SJCRH30 (cell line): ENCODE data around the gene PALLD. TPM values are rescaled to one million over a fixed set of nuclear protein-coding genes. Genes with fewer than 3 reads are reported as not detected.

Source experiments
- DNase-seq, 2 experiments: peaks; one replicate each; pipeline ENCODE4 v3.0.0-alpha.2; 2015 to 2020
- H3K27ac ChIP-seq: fragments of 250-450 bp; sonication (Bioruptor Pico); 2 replicates; pipeline ENCODE4 v1.5.1; 2020; ENCODE audit warnings: mild to moderate bottlenecking, moderate library complexity
- H3K27me3 ChIP-seq: fragments of 250-450 bp; sonication (Bioruptor Pico); 2 replicates; pipeline ENCODE4 v1.5.1; 2020; ENCODE audit warnings: mild to moderate bottlenecking, moderate library complexity
- H3K36me3 ChIP-seq: fragments of 250-450 bp; sonication (Bioruptor Pico); 2 replicates; pipeline ENCODE4 v1.5.1; 2020; ENCODE audit warnings: mild to moderate bottlenecking, moderate library complexity
- H3K4me1 ChIP-seq: fragments of 250-450 bp; sonication (Bioruptor Pico); 2 replicates; pipeline ENCODE4 v1.5.1; 2020; ENCODE audit warnings: mild to moderate bottlenecking, moderate library complexity
- H3K4me3 ChIP-seq: fragments of 250-450 bp; sonication (Bioruptor Pico); 2 replicates; pipeline ENCODE4 v1.5.1; 2020; ENCODE audit warnings: mild to moderate bottlenecking, moderate library complexity
- H3K9me3 ChIP-seq: fragments of 250-450 bp; sonication (Bioruptor Pico); replicated peaks from 2 replicates; pipeline ENCODE4 v1.5.1; 2020; ENCODE audit warnings: mild to moderate bottlenecking, moderate library complexity
- total RNA-seq: library from RNA; depleted of rRNA; stranded (reverse); fragments of >200 nt; shearing (Covaris generic); gene quantifications from 2 replicates; pipeline ENCODE4 v1.2.3, GENCODE V29; 2014

PALLD gene
- total RNA-seq, 1 experiment from 2014 or later, result 47.3 TPM

DNA sequence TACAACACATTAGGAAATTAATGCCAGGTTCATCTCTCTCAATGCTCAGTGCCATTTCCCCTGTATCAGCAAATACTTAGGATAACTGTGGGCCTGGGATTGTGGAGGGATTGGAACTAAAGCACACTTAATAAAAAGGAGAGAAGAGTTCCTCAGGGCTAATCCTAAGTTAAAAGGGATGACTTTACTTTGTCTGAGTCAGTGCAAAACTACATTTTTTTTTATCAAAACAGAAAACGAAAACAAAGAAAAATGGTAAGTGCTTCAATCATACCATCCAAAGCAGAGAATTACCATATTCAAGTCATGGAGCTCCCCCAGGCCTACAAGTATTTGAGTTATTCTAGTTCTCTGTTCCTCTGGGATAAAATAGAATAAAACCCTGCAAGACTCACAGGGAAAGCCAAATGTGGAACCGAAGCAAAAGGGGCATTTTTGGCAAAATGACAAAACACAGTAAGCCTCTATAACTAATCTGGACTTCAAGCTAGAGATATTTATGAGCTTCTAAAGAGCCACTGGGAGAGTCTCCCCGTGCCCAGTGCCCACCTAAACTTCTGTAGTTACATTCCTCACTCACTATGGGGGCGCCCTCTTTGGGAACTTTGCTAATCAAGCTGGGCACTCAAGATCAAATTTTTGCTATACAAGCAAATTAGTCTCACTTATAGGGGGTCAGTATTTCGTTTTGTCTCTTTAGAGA is 53.4 kb downstream of the PALLD start:
- Histone ChIP-seq H3K36me3 (no peaks in the 10 kb centered on the region; the same call in 1 of the 2 replicates), H3K4me3 (peak overlapping the region; percentile 4; the same call in 1 of the 2 replicates), H3K27ac (peak overlapping the region; percentile 92), H3K4me1 (peaks cover 27% of the 10 kb centered on the region), H3K9me3 (no peaks in the 10 kb centered on the region), H3K27me3 (no peaks in the 10 kb centered on the region)
- DNase-seq, result peak; percentile 81 to 93

DNA sequence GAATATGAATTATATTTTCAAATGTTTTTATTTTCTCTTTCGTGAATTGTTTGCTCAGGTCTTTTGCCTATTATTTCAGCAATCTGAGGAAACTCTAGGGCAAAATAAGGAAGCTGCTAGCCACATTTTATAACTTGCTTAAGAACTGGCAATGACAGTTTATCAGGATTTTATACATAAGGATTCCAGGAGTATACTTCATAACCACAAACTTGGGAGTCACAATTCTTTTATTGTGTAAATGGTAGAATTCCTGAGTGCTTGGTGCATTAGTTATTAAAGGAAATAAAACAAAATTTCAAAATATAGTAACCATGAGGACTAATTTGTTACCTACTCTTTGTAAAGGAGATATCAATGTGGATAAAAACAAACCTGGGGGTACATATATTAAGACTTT is 54.4 kb downstream of the PALLD start:
- H3K4me3 ChIP-seq, result no peak overlapping the region
- H3K27me3 ChIP-seq, result no peaks in the 10 kb centered on the region
- no peaks in the 10 kb centered on the region; the same call in 1 of the 2 replicates for H3K36me3 ChIP-seq
- no peak for DNase-seq
- H3K4me1 ChIP-seq, result peaks cover 31% of the 10 kb centered on the region
- H3K9me3 ChIP-seq, result no peaks in the 10 kb centered on the region
- H3K27ac ChIP-seq, result peak overlapping the region; percentile 92

DNA sequence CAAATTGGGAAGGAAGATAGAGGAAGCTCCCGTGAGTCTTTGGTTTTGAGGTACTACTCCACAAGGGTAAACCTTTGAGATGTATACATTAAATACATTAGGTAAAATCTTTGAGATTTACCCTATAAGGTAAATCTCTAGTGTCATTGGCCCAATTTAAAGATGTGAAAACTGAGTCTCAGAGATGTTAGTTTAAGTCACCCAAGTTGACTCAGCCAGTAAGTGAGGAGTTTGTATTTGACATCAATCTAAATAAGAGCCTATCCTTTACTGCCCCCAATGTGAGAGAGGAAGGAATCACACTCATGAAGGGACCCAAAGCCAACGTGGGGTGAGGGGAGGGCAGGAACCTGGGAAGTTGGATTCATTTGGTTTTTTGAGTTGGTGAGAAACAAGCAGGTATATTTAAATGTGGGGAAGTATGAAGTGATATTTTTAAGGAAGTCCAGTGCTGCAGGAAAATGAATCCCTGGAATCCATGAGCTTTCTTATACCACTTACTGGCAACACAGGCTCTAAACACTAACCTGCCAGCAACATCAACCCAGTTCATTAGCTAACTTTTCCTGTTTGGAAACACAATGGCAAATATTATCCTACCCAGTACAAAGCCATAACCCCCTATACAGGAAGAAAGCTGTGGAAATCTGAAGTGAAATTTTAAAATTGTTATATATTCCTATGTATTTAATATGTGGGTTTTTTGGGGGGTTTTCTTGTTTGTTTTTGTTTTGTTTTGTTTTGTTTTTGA is 55.3 kb downstream of the PALLD start:
- H3K9me3 ChIP-seq, result no peaks in the 10 kb centered on the region
- no peak overlapping the region for H3K4me3 ChIP-seq
- H3K27me3 ChIP-seq, result no peaks in the 10 kb centered on the region
- DNase-seq, result peak in 1 of 2 experiments; percentile 33
- H3K36me3 ChIP-seq, result no peaks in the 10 kb centered on the region; the same call in 1 of the 2 replicates
- H3K27ac ChIP-seq, result no peak overlapping the region
- H3K4me1 ChIP-seq, result peaks cover 31% of the 10 kb centered on the region

DNA sequence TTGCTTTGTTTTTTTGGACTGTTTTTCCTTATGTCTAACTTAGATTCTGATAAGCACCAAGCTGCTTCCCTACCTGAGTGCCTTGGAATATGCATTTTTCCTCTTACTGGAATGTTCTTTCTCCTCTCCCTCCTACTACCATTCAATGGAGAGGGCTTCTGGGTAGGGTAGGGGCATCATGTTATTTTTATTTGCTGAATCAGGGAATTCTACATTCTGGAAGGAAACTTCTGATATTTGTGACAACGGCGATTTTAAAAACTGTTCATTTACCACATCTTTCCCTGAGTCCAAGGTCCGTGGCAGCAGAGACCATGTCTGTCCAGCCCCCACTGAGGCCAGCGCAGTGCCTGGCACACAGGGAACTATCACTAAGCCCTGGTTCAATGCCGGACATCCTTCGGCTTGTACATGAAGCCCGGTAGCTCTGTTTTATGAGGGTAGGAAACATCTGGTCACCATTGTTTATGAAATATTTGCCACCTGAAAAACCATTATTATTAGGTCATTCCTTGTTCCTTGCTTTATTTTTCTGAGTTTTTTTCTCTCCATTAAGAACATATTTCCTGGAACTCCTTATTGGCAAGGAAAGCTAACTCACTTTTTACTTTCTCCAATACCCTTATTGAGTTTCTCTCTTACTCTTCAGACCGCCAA is 57.0 kb downstream of the PALLD start:
- Histone ChIP-seq H3K27ac (no peak overlapping the region), H3K27me3 (no peaks in the 10 kb centered on the region), H3K4me1 (peaks cover 44% of the 10 kb centered on the region), H3K9me3 (no peaks in the 10 kb centered on the region), H3K36me3 (no peaks in the 10 kb centered on the region; the same call in 1 of the 2 replicates), H3K4me3 (no peak overlapping the region)
- no peak for DNase-seq

DNA sequence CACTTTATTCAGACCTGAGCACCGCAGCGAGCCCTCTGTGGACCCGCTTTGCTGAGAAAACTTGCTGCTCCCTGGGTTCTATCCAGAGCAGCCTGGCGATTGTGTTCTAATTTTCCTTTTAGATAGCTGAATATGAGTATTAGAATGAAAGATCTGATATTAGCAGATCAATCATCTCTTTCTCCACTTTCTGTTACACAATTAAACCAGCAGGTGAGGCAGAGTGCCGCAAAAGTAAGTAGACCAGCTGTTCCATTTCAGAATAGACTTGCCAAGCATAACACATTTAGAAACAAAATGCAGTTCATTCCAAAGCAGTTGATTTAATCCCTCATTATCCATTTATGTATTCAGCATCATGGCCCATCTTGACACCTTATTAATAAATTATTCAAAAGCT is 58.6 kb downstream of the PALLD start:
- no peak overlapping the region for H3K27ac ChIP-seq
- no peak overlapping the region for H3K4me3 ChIP-seq
- no peaks in the 10 kb centered on the region for H3K9me3 ChIP-seq
- H3K36me3 ChIP-seq, result no peaks in the 10 kb centered on the region; the same call in 1 of the 2 replicates
- DNase-seq, result no peak
- peaks cover 40% of the 10 kb centered on the region for H3K4me1 ChIP-seq
- no peaks in the 10 kb centered on the region for H3K27me3 ChIP-seq

DNA sequence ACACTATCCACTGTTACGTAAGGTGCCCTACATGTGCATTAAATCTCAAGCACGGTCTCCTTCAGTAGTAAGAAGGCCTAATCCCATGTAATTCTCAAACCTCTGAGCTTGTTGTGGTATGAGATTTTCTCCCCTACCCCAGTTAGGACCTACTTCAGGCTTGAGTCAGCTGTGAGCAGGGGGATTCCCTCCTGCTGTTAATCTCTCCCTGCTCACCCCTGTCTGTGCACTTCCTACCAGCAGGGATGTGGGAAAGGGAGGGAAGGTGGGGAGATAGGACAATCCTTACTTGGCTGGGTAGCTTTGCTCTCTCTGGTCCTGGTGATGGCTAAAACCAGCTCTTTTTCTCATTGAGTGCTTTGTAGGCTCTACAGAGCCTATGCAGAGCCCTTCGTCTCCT is 60.8 kb downstream of the PALLD start:
- DNase-seq, result no peak
- H3K36me3 ChIP-seq, result no peaks in the 10 kb centered on the region
- no peaks in the 10 kb centered on the region for H3K9me3 ChIP-seq
- peaks cover 46% of the 10 kb centered on the region for H3K4me1 ChIP-seq
- H3K27ac ChIP-seq, result peak overlapping the region; percentile 45; the same call in 1 of the 2 replicates
- H3K27me3 ChIP-seq, result no peaks in the 10 kb centered on the region
- no peak overlapping the region for H3K4me3 ChIP-seq

DNA sequence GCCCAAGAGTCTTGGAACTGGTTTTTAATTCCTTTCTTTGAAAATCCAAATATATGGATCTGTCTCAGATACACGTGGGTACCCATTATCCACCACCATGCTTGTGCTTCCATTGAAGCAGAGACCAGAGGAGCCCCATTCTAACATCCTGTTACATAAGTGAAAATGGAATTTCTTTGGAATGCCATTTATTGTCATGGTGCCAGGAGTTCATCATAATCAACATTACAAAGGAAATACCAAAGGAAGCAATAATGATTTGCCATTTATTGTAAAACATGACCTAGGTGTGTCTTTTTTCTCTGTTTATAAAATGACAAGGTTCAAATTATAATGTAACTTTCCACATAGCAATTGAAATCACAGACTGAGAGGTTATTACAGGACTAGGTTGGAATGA is 61.7 kb downstream of the PALLD start:
- no peaks in the 10 kb centered on the region for H3K36me3 ChIP-seq
- H3K4me1 ChIP-seq, result peaks cover 51% of the 10 kb centered on the region
- H3K27ac ChIP-seq, result peak overlapping the region; percentile 45; the same call in 1 of the 2 replicates
- no peaks in the 10 kb centered on the region for H3K9me3 ChIP-seq
- peak; percentile 14 to 37 for DNase-seq
- H3K4me3 ChIP-seq, result no peak overlapping the region
- no peaks in the 10 kb centered on the region for H3K27me3 ChIP-seq

DNA sequence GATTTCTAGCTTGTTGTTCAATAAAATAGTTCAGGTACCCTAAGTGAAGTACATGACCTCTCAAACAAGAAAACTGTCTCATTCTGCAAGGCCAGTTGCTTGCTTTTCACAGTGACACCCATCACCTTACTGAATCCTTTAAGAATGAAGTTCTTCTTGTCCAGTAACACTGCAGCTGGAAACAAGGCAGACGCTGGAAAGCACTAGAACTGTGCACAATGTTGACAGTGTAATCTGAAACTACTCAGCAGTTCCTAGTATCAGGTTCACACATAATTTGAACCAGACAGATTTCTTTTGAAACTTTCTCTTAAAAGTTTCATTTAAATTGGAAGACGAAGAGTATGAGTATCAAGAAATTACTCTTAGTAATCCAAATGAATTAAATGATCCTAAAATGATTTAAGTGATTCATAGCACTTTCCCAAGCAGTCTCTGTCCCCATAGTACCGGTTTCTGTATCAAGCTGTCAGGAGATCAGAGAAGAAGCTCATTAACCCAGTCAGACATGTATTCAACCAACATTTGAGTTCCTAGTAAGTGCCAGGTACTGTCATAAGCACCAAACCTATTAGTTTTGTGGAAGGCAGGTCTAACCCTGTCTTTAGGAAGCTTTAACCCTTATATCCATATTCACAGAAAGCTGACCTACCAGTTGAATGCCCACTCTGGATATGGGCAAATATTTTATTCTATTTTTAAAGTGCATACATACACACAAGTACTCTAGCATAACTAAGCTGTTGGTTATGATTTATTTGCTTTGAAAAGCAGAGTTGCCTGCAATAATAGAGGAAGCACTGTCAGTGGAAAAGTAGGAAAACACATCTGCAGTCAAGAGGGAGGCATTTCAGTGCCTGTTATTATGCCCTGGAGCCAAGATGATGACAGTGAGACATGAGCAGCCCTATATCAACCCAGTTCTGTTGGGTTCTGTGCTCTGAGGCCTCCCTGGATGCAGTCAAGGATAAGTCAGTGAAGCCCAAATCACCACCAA is 63.6 kb downstream of the PALLD start:
- peaks cover 49% of the 10 kb centered on the region for H3K4me1 ChIP-seq
- DNase-seq, result peak in 1 of 2 experiments; percentile 38
- H3K9me3 ChIP-seq, result no peaks in the 10 kb centered on the region
- no peaks in the 10 kb centered on the region for H3K36me3 ChIP-seq
- no peak overlapping the region for H3K27ac ChIP-seq
- no peak overlapping the region for H3K4me3 ChIP-seq
- H3K27me3 ChIP-seq, result no peaks in the 10 kb centered on the region

DNA sequence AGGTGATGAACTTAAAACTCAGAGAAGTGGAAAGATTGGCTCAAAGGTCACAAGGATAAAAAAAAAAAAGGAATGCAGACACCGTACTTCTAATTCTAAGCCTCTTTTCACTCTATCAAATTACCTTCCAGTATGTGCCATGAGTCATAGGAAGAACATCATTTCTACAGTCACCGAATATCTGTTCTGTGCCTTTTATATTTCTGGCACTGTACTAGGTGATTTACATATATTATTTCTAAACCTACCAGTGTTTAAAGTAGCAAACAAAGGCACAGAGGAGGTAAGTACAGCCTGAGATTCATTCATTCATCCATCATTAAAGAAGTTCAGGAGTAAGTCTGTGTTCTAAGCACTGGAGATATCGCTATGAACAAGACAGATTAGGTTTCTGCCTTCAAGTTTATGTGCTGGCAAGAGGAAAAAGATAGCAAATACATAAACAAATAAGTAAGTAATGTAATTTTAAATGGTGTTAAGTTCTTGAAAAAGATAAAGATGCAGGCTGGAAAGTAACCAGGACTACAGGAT is 65.3 kb downstream of the PALLD start:
- H3K36me3 ChIP-seq, result no peaks in the 10 kb centered on the region
- no peak overlapping the region for H3K4me3 ChIP-seq
- H3K4me1 ChIP-seq, result peaks cover 48% of the 10 kb centered on the region
- DNase-seq, result peak in 1 of 2 experiments; percentile 40
- peak overlapping the region; percentile 45 for H3K27ac ChIP-seq
- no peaks in the 10 kb centered on the region for H3K27me3 ChIP-seq
- no peaks in the 10 kb centered on the region for H3K9me3 ChIP-seq

DNA sequence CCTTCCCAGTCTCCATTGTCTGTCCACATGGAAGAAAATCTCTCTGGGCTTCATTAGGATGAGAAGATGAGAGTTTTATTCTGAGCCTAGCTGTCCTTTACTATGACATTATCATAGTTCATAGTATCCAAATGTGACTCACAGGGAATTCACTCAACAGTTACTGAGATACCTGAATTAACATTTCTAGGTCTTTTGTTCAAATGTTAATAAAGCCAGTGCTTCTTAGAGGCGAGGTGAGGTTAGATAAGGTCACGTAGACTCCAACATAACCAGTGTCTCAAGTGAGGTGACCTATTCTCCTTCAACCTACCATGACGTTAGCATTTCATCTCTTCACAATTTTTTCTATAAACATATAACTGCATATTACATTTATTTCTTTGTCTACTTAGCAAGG is 67.2 kb downstream of the PALLD start:
- no peak overlapping the region for H3K4me3 ChIP-seq
- no peak for DNase-seq
- peaks cover 33% of the 10 kb centered on the region for H3K4me1 ChIP-seq
- no peak overlapping the region for H3K27ac ChIP-seq
- H3K36me3 ChIP-seq, result no peaks in the 10 kb centered on the region
- no peaks in the 10 kb centered on the region for H3K9me3 ChIP-seq
- no peaks in the 10 kb centered on the region for H3K27me3 ChIP-seq

DNA sequence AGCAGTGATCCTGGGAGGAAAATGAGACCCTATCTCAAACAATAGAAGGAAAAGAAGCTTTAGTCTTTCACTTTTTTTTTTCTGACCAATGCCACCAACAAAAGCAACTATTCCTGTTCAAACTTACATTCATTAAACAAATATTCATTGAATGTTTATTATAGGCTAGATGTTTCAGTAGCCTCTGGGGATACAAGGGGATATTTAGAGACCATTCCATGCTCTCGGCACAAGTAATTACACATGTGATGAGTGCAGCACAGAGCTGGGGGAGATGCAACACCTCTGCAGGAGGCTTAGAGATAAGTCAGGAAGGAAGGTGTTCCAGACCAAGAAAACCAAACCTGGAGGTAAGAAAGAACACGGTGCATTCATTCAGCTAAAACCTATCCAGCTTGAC is 68.3 kb downstream of the PALLD start:
- Histone ChIP-seq H3K4me1 (peaks cover 28% of the 10 kb centered on the region), H3K4me3 (no peak overlapping the region), H3K27ac (no peak overlapping the region), H3K36me3 (no peaks in the 10 kb centered on the region), H3K27me3 (no peaks in the 10 kb centered on the region), H3K9me3 (no peaks in the 10 kb centered on the region)
- no peak for DNase-seq

DNA sequence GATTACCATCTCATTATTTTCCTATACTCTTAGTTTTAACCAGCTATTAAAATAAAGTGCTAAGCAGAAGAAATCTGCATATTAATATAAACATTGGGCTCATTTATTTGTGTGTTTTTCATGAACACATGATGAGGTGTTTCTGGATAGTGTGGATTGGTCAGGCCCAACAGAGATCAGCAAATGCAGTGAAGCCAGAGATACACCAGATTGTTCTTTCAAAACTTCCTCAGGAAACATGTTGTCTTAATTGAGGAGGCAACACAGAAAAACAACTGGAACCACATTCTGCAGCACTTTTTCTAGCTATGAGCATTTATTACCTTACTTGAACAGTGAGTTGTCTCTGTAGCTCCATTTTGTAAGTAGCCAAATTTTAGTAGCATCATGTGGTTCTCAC is 69.9 kb downstream of the PALLD start:
- no peaks in the 10 kb centered on the region for H3K36me3 ChIP-seq
- H3K9me3 ChIP-seq, result no peaks in the 10 kb centered on the region
- H3K27me3 ChIP-seq, result no peaks in the 10 kb centered on the region
- no peak for DNase-seq
- H3K4me3 ChIP-seq, result no peak overlapping the region
- no peak overlapping the region for H3K27ac ChIP-seq
- peaks cover 21% of the 10 kb centered on the region for H3K4me1 ChIP-seq

DNA sequence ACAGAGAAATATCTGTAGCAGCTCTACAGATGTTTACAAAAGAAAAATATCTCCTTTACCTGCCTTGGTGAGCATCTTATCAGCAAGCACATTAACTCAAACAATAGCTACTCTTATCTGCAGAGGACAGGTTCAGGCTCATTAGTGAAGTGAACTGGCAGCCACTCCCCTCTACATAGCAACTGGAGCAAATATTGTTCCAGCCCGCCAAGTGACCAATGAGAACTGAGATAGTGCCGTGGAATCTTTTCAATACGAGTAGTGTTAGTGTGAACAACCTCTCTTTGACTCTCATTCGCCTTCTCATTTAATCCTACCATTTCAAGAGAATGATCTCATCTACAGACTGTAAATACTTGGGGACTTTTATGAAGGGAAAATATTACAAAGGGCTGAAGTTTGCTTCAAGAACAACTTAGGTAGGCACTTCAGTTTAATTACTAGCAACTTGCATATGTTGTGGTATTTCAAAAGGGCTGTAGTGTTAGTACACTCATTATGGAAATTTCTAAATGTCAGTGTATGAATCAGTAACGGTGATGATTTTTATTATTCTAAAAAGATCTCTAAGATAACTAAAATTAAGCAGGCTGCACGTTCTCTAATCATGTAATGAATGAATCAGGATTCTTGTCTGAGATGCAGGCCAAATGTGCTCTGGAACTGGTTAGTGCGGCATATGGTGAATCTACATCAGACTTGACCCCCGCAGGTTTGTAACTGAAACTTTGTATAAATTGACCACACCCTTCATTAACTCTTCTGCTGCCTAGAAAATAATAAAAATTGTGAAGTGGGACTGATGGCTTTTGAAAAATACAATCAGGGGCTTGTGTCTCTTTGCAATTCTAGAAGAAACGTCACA is 72.4 kb downstream of the PALLD start:
- Histone ChIP-seq H3K4me3 (peak overlapping the region; percentile 60), H3K9me3 (no peaks in the 10 kb centered on the region), H3K36me3 (no peaks in the 10 kb centered on the region), H3K27me3 (no peaks in the 10 kb centered on the region), H3K27ac (peak overlapping the region; percentile 93), H3K4me1 (peaks cover 11% of the 10 kb centered on the region)
- DNase-seq, result peak; percentile 77 to 91
